ENCODE results near the gene TMEM161B. TPM values are rescaled to one million over a fixed set of nuclear protein-coding genes. Genes with fewer than 3 reads are reported as not detected.
"Not testable (repeated sequence)": the region's sequence is repeated elsewhere in the genome, so short reads cannot be mapped to it uniquely, and the experiment has no call there.

Gene TMEM161B
- total RNA-seq, 1 donor from 2014 or later = 21.5 TPM

GRCh38 chr5:88245241-88245892 is 23.3 kb downstream of the TMEM161B start:
- Mint-ChIP-seq H3K4me3 (ENCODE audit: unreplicated experiment) (no peak overlapping the region), H3K4me1 (ENCODE audit: low read depth, unreplicated experiment) (peaks cover 8% of the 10 kb centered on the region), H3K9me3 (ENCODE audit: unreplicated experiment) (no peaks in the 10 kb centered on the region), H3K27ac (ENCODE audit: unreplicated experiment) (no peak overlapping the region), H3K36me3 (ENCODE audit: unreplicated experiment) (no peaks in the 10 kb centered on the region), H3K27me3 (ENCODE audit: unreplicated experiment) (no peaks in the 10 kb centered on the region)
- TF ChIP-seq CTCF (IDR thresholded peaks at IDR 0.05; ENCODE audit: partially characterized antibody, unreplicated experiment) = no peak
- DNase-seq = no peak

GRCh38 chr5:88244686-88245085 is 24.0 kb downstream of the TMEM161B start:
- Mint-ChIP-seq H3K4me3 (ENCODE audit: unreplicated experiment) (no peak overlapping the region), H3K27ac (ENCODE audit: unreplicated experiment) (no peak overlapping the region), H3K27me3 (ENCODE audit: unreplicated experiment) (no peaks in the 10 kb centered on the region)

GRCh38 chr5:88243493-88243892 is 25.2 kb downstream of the TMEM161B start:
- not testable (repeated sequence) for H3K27me3 Mint-ChIP-seq (ENCODE audit: unreplicated experiment)

More at GRCh38 chr5:88244686-88245085, 24.0 kb downstream of the TMEM161B start:
- no peak for DNase-seq
- no peaks in the 10 kb centered on the region for H3K36me3 Mint-ChIP-seq (ENCODE audit: unreplicated experiment)
- no peaks in the 10 kb centered on the region for H3K9me3 Mint-ChIP-seq (ENCODE audit: unreplicated experiment)
- H3K4me1 Mint-ChIP-seq (ENCODE audit: low read depth, unreplicated experiment) = peaks cover 8% of the 10 kb centered on the region
- TF ChIP-seq CTCF (IDR thresholded peaks at IDR 0.05; ENCODE audit: partially characterized antibody, unreplicated experiment) = no peak

GRCh38 chr5:88238732-88239131 is 29.9 kb downstream of the TMEM161B start:
- H3K4me1 Mint-ChIP-seq (ENCODE audit: low read depth, unreplicated experiment) = peaks cover under 1% of the 10 kb centered on the region
- no peak overlapping the region for H3K4me3 Mint-ChIP-seq (ENCODE audit: unreplicated experiment)
- H3K27me3 Mint-ChIP-seq (ENCODE audit: unreplicated experiment) = no peaks in the 10 kb centered on the region
- no peak overlapping the region for H3K27ac Mint-ChIP-seq (ENCODE audit: unreplicated experiment)
- no peaks in the 10 kb centered on the region for H3K9me3 Mint-ChIP-seq (ENCODE audit: unreplicated experiment)
- no peak for TF ChIP-seq CTCF (IDR thresholded peaks at IDR 0.05; ENCODE audit: partially characterized antibody, unreplicated experiment)
- no peak for DNase-seq
- no peaks in the 10 kb centered on the region for H3K36me3 Mint-ChIP-seq (ENCODE audit: unreplicated experiment)

More at GRCh38 chr5:88243493-88243892, 25.2 kb downstream of the TMEM161B start:
- H3K27ac Mint-ChIP-seq (ENCODE audit: unreplicated experiment); H3K4me3 Mint-ChIP-seq (ENCODE audit: unreplicated experiment); H3K4me1 Mint-ChIP-seq (ENCODE audit: low read depth, unreplicated experiment); H3K9me3 Mint-ChIP-seq (ENCODE audit: unreplicated experiment); H3K36me3 Mint-ChIP-seq (ENCODE audit: unreplicated experiment); DNase-seq: not testable (repeated sequence)

GRCh38 chr5:88236866-88237642 is 31.6 kb downstream of the TMEM161B start:
- H3K4me1 Mint-ChIP-seq (ENCODE audit: low read depth, unreplicated experiment) = no peaks in the 10 kb centered on the region
- no peaks in the 10 kb centered on the region for H3K36me3 Mint-ChIP-seq (ENCODE audit: unreplicated experiment)
- H3K4me3 Mint-ChIP-seq (ENCODE audit: unreplicated experiment) = no peak overlapping the region
- TF ChIP-seq CTCF (IDR thresholded peaks at IDR 0.05; ENCODE audit: partially characterized antibody, unreplicated experiment) = no peak
- no peak for DNase-seq
- no peak overlapping the region for H3K27ac Mint-ChIP-seq (ENCODE audit: unreplicated experiment)
- no peaks in the 10 kb centered on the region for H3K27me3 Mint-ChIP-seq (ENCODE audit: unreplicated experiment)
- no peaks in the 10 kb centered on the region for H3K9me3 Mint-ChIP-seq (ENCODE audit: unreplicated experiment)

All from glutamatergic neuron (in vitro differentiated cells).